GM21423 (cell line): ENCODE results near the gene CYSLTR1.
"Not testable (repeated sequence)": the region's sequence is repeated elsewhere in the genome, so short reads cannot be mapped to it uniquely, and the experiment has no call there.

Experiments
- ATAC-seq: cut with Tn5 transposase; IDR thresholded peaks from one replicate; pipeline ENCODE4 v1.9.1; 2021; ENCODE audit warnings: mild to moderate bottlenecking, moderate library complexity; ENCODE audit not compliant: unreplicated experiment

CYSLTR1 gene

GRCh38 chrX:78327370-78328086 lies at the start of gene CYSLTR1:
CYSLTR1 (minus strand) TSS chrX:78327611; CDS start chrX:78273746, 53,865 bp downstream.
- ATAC-seq = peak; percentile 53

- ATAC-seq = no peak
Observed at GRCh38 chrX:78377186-78377585, 49.8 kb upstream of the CYSLTR1 start.

- ATAC-seq = no peak
Observed at GRCh38 chrX:78375894-78376293, 48.5 kb upstream of the CYSLTR1 start.

- no peak for ATAC-seq
Observed at GRCh38 chrX:78366576-78366975, 39.2 kb upstream of the CYSLTR1 start.

GRCh38 chrX:78357342-78358055 lies 30.1 kb upstream of the CYSLTR1 start:
- ATAC-seq = no peak

GRCh38 chrX:78333521-78333920 lies 6.1 kb upstream of the CYSLTR1 start:
- ATAC-seq = no peak

GRCh38 chrX:78331708-78332107 lies 4.3 kb upstream of the CYSLTR1 start:
- no peak for ATAC-seq

GRCh38 chrX:78330540-78330939 lies 3.1 kb upstream of the CYSLTR1 start:
- peak; percentile 35 for ATAC-seq

- no peak for ATAC-seq
Observed at GRCh38 chrX:78330068-78330467, 2.7 kb upstream of the CYSLTR1 start.

GRCh38 chrX:78329486-78329885 lies 2.1 kb upstream of the CYSLTR1 start:
- ATAC-seq = no peak

- ATAC-seq = no peak
Observed at GRCh38 chrX:78326401-78326800, 1.0 kb downstream of the CYSLTR1 start.

GRCh38 chrX:78322863-78323262 lies 4.5 kb downstream of the CYSLTR1 start:
- ATAC-seq = no peak

- peak; percentile 93 for ATAC-seq
Observed at GRCh38 chrX:78321809-78322208, 5.6 kb downstream of the CYSLTR1 start.

- ATAC-seq = no peak
Observed at GRCh38 chrX:78316265-78316664, 11.1 kb downstream of the CYSLTR1 start.

- no peak for ATAC-seq
Observed at GRCh38 chrX:78315745-78316144, 11.7 kb downstream of the CYSLTR1 start.

- no peak for ATAC-seq
Observed at GRCh38 chrX:78314561-78314960, 12.8 kb downstream of the CYSLTR1 start.

- no peak for ATAC-seq
Observed at GRCh38 chrX:78313526-78313925, 13.9 kb downstream of the CYSLTR1 start.

GRCh38 chrX:78307665-78308064 lies 19.7 kb downstream of the CYSLTR1 start:
- no peak for ATAC-seq

- ATAC-seq = no peak
Observed at GRCh38 chrX:78303086-78303485, 24.3 kb downstream of the CYSLTR1 start.

GRCh38 chrX:78300933-78301332 lies 26.5 kb downstream of the CYSLTR1 start:
- not testable (repeated sequence) for ATAC-seq

GRCh38 chrX:78283511-78283910 lies 43.9 kb downstream of the CYSLTR1 start:
- ATAC-seq = no peak

- no peak for ATAC-seq
Observed at GRCh38 chrX:78237127-78237526, 90.3 kb downstream of the CYSLTR1 start.
